GM12878 (cell line): ENCODE data around the gene TARBP1. TPM values are rescaled to one million over a fixed set of nuclear protein-coding genes. Genes with fewer than 3 reads are reported as not detected.

Source experiments
- ATAC-seq: fragments of 200-7000 bp; cut with Tn5 transposase; 3 replicates; pipeline ENCODE4 v1.9.1; 2020; ENCODE audit warnings: mild to moderate bottlenecking, moderate library complexity
- BruUV-seq: library from RNA; stranded (reverse); fragments of 400-500 nt; replicated peaks from 2 replicates; lab custom pipeline; 2021; lab: Mats Ljungman, UMichigan
- CTCF ChIA-PET: fragments of 300-600 bp; sonication (Branson Sonifier 250); formaldehyde crosslinking; extraction: SDS; loops from one replicate; lab custom pipeline; 2021; ENCODE audit warnings: inconsistent platforms; lab: Yijun Ruan, JAX
- POLR2A ChIA-PET: fragments of 350-600 bp; formaldehyde crosslinking; extraction: SDS; loops from one replicate; lab custom pipeline; 2021; ENCODE audit warnings: inconsistent platforms; lab: Charles Lee
- RAD21 ChIA-PET: fragments of 300-600 bp; sonication (Branson Sonifier 250); formaldehyde crosslinking; loops from one replicate; lab custom pipeline; 2023; ENCODE audit warnings: antibody characterized with exemption; ENCODE audit not compliant: unreplicated experiment; lab: Charles Lee
- SMC1A ChIA-PET: fragments of 300-600 bp; sonication (Branson Sonifier 250); formaldehyde crosslinking; loops from one replicate; lab custom pipeline; 2023; ENCODE audit not compliant: unreplicated experiment, uncharacterized antibody; lab: Charles Lee
- DNase-seq: peaks from one replicate; pipeline ENCODE4 v3.0.0-alpha.2; 2011; ENCODE audit warnings: low read depth, low spot score
- FAIRE-seq: peaks from 3 replicates; lab custom pipeline; 2011; peaks lifted over from hg19 to GRCh38; lab: Jason Lieb, UNC
- H2AFZ ChIP-seq: 2 replicates; pipeline ENCODE4 v1.6.0; 2011; ENCODE audit warnings: low read depth, low read length, control low read depth; ENCODE audit not compliant: control insufficient read depth
- H3K27ac ChIP-seq: 2 replicates; pipeline ENCODE4 v1.5.1; 2011; ENCODE audit warnings: control low read depth; ENCODE audit not compliant: control insufficient read depth, insufficient read depth
- H3K27me3 ChIP-seq, 2 experiments: replicated peaks in 1 of 2; 2 replicates each; pipeline versions ENCODE4 v1.6.0 to v1.6.1; 2011; ENCODE audit warnings: low read length in 1 of 2; ENCODE audit not compliant: control insufficient read depth in 2 of 2, insufficient read depth in 2 of 2
- H3K36me3 ChIP-seq, 2 experiments: 2 replicates each; pipeline ENCODE4 v1.5.1; 2011; ENCODE audit warnings: low read length in 1 of 2; ENCODE audit not compliant: control insufficient read depth in 2 of 2, insufficient read depth in 2 of 2
- H3K4me1 ChIP-seq: 2 replicates; pipeline ENCODE4 v1.6.1; 2011; ENCODE audit warnings: mild to moderate bottlenecking, low read length, moderate library complexity, mixed read lengths; ENCODE audit not compliant: control insufficient read depth, insufficient read depth
- H3K4me2 ChIP-seq: 2 replicates; pipeline ENCODE4 v1.6.0; 2011; ENCODE audit warnings: control low read depth; ENCODE audit not compliant: control insufficient read depth, insufficient read depth
- H3K4me3 ChIP-seq: fragments of 200-600 bp; sonication (generic); 2 replicates; pipeline ENCODE4 v1.5.1; 2016
- H3K79me2 ChIP-seq: 2 replicates; pipeline ENCODE4 v1.6.0; 2011; ENCODE audit warnings: low read length; ENCODE audit not compliant: control insufficient read depth, insufficient read depth
- H3K9ac ChIP-seq: 2 replicates; pipeline ENCODE4 v1.8.0; 2011; ENCODE audit warnings: low read length, control low read depth, mixed read lengths; ENCODE audit not compliant: control insufficient read depth, insufficient read depth
- H3K9me3 ChIP-seq: replicated peaks from 3 replicates; pipeline ENCODE4 v1.5.1; 2011; ENCODE audit warnings: mild to moderate bottlenecking, low read length; ENCODE audit not compliant: control insufficient read depth, insufficient read depth
- H4K20me1 ChIP-seq: 2 replicates; pipeline ENCODE4 v1.6.0; 2011; ENCODE audit not compliant: control insufficient read depth, insufficient read depth
- CTCF ChIP-seq, 3 experiments: IDR thresholded peaks in 2 of 3; conservative IDR thresholded peaks in 1 of 3; 2 replicates each; pipeline ENCODE4 v1.5.1; 2011; ENCODE audit warnings: low read depth in 3 of 3, low read length in 3 of 3, mild to moderate bottlenecking in 3 of 3, control low read depth in 2 of 3, moderate library complexity in 2 of 3, inconsistent platforms in 1 of 3, mixed read lengths in 1 of 3; ENCODE audit not compliant: control insufficient read depth in 2 of 3, insufficient read depth in 1 of 3; ENCODE audit errors: extremely low read depth in 1 of 3
- RAD21 ChIP-seq: IDR thresholded peaks from 2 replicates; pipeline ENCODE4 v1.6.1; 2011; ENCODE audit warnings: mild to moderate bottlenecking, low read depth, low read length, moderate library complexity; ENCODE audit not compliant: insufficient read depth
- RCOR1 ChIP-seq: conservative IDR thresholded peaks from 2 replicates; pipeline ENCODE4 v1.6.1; 2012; ENCODE audit warnings: low read depth, low read length, improper control_type of control experiment
- SMC3 ChIP-seq: IDR thresholded peaks from 2 replicates; pipeline ENCODE4 v1.6.1; 2011; ENCODE audit warnings: low read length, improper control_type of control experiment, borderline replicate concordance
- SUZ12 ChIP-seq: fragments of 200-600 bp; sonication (generic); IDR thresholded peaks from one replicate; pipeline ENCODE4 v1.6.1; 2018; ENCODE audit warnings: antibody characterized with exemption, mild to moderate bottlenecking; ENCODE audit not compliant: unreplicated experiment
- WGBS: methylation state at CpG from one replicate; pipeline ENCODE4 v1.1.6; 2016; ENCODE audit warnings: low lambda C conversion rate; ENCODE audit not compliant: insufficient replicate concordance, insufficient coverage; ENCODE audit errors: missing lambda C conversion rate; 5-methylcytosine and 5-hydroxymethylcytosine counted together
- in situ Hi-C: fragments of 300-500 bp; cut with MboI; formaldehyde crosslinking; loops from 9 replicates; pipeline ENCODE4 v1.14.3; 2018; ENCODE audit warnings: mixed read lengths
- intact Hi-C: fragments of 100-400 bp; cut with micrococcal nuclease; formaldehyde crosslinking; loops from one replicate; pipeline ENCODE4 v1.14.2; 2022; ENCODE audit not compliant: unreplicated experiment
- polyA plus RNA-seq, 11 experiments: library from polyadenylated mRNA; depleted of rRNA in 4 of 11; unstranded in 6 of 11; stranded (reverse) in 5 of 11; fragments of >200 nt; fragmentation: Nextera tagmentation in 4 of 11; fragmentation: Illumina TruSeq in 1 of 11; extraction: Ambion mirVana in 4 of 11; extraction: Trizol in 1 of 11; gene quantifications; 1 replicate in 1 of 11; 2 replicates in 10 of 11; pipeline versions ENCODE4 v1.2.1 to v1.2.3, GENCODE V29; 2011 to 2016; ENCODE audit warnings: inconsistent platforms in 2 of 11, missing spikeins in 2 of 11, low read depth in 1 of 11
- total RNA-seq, 4 experiments: library from RNA; depleted of rRNA in 3 of 4; stranded (reverse); fragments of >200 nt in 3 of 4; fragmentation: Illumina TruSeq in 1 of 4; extraction: Trizol in 1 of 4; gene quantifications; 2 replicates each; pipeline versions ENCODE4 v1.2.1 to v1.2.3, GENCODE V29; 2013 to 2021

TARBP1 gene
- total and polyA plus RNA-seq, 10 of the 15 experiments (the other 5 are each of a cell fraction or from before 2014, with no cell fraction given), result 10.8 to 94.4 (median 35.3) TPM

GRCh38 chr1:234486858-234487840 lies 8.2 kb upstream of the TARBP1 start:
- Histone ChIP-seq H3K27ac (peak overlapping the region; percentile 76), H3K9ac (peak overlapping the region; percentile 1; the same call in 1 of the 2 replicates), H3K36me3 (no peaks in the 10 kb centered on the region), H3K4me1 (peaks cover 34% of the 10 kb centered on the region), H3K4me2 (peak overlapping the region; percentile 94), H2AFZ (peak overlapping the region; percentile 49), H4K20me1 (no peaks in the 10 kb centered on the region), H3K4me3 (no peak overlapping the region; the same call in 1 of the 2 replicates), H3K79me2 (no peaks in the 10 kb centered on the region), H3K9me3 (no peaks in the 10 kb centered on the region), H3K27me3 (no peaks in the 10 kb centered on the region)
- CTCF ChIA-PET, result interaction anchor here (0.5 to 3.1 kb wide), 35 partner anchors 8 to 929 kb away, joined by 3 to 29 read pairs (median 4); partner anchors contain the start of gene TARBP1
- BruUV-seq, result no TSS peak
- POLR2A ChIA-PET, result interaction anchor here (0.6 to 1.3 kb wide), 4 partner anchors 113 to 597 kb away, joined by 3 to 9 read pairs (median 4); no protein-coding TSS in a partner anchor
- in situ Hi-C loops (loop anchor here (5.0 kb wide), 1 partner anchor 935 kb away; no protein-coding TSS in a partner anchor), intact Hi-C loops (loop anchor here (5.0 kb wide), 1 partner anchor 930 kb away; no protein-coding TSS in a partner anchor)
- DNase-seq, result no peak
- FAIRE-seq, result peak; percentile 72
- peak; percentile 63 for ATAC-seq
- TF ChIP-seq SUZ12 (no peak), RAD21 (peak; percentile 92), SMC3 (peak; percentile 72; the same call in 1 of the 2 replicates), RCOR1 (no peak), CTCF (IDR thresholded peaks at IDR 0.05 in 2 of 3, conservative IDR thresholded peaks at IDR 0.05 in 1 of 3; ENCODE audit: control insufficient read depth in 2 of 3, extremely low read depth in 1 of 3, insufficient read depth in 1 of 3, low read depth in 3 of 3, low read length in 3 of 3) (peak; percentile 59 to 73 (median 72); a peak in 5 of 6 replicates)
- RAD21 ChIA-PET, result interaction anchor here (0.8 to 6.3 kb wide), 13 partner anchors 9 to 621 kb away, joined by 3 to 41 read pairs (median 3); no protein-coding TSS in a partner anchor
- SMC1A ChIA-PET, result interaction anchor here (0.5 to 4.8 kb wide), 23 partner anchors 9 to 929 kb away, joined by 3 to 34 read pairs (median 4); no protein-coding TSS in a partner anchor
- 68% methylated on average over 12 of the region's 12 CpGs for WGBS
